GM18951 (cell line): ENCODE measurements around the gene ZMYND19.
"Not testable (repeated sequence)": the region's sequence is repeated elsewhere in the genome, so short reads cannot be mapped to it uniquely, and the experiment has no call there.

Experiments used
- POLR2A ChIP-seq: IDR thresholded peaks from 4 replicates; pipeline ENCODE4 v1.6.1; 2011; ENCODE audit warnings: mild to moderate bottlenecking; ENCODE audit not compliant: insufficient read length, insufficient read depth; ENCODE audit errors: extremely low read depth
- in situ Hi-C: fragments of 300-500 bp; cut with MboI; formaldehyde crosslinking; loops from one replicate; pipeline ENCODE4 v1.12.0; 2022; ENCODE audit warnings: low sequenced_read_pairs, mixed read lengths, inconsistent platforms; ENCODE audit not compliant: unreplicated experiment

Gene ZMYND19

DNA sequence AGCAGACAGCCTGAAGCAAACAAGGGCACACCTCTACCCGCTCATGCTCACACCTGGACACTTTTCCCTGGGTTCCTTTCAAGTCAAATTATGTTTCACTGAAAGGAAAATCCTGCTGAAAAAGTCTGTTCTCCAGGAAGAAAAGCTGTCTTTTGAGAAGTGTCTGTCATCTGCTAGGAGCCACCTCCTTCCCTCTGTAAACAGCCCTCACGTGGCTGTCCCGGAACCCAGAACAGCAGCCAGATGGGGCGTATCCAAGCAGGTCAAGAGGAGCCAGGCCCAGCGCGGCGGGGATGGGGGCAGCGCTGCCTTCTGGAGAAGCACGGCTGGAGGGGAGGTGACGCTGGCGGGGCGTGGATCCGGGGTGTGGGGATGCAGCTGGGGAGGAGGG is 40.1 kb downstream of the ZMYND19 start, which contains the start of gene PNPLA7:
Gene PNPLA7, minus strand, starts transcription at position 172 of the 391 bp plus-strand sequence. CDS start 205 bp downstream, outside the sequence.
- in situ Hi-C loops = no loop called here
- TF ChIP-seq POLR2A = no peak

DNA sequence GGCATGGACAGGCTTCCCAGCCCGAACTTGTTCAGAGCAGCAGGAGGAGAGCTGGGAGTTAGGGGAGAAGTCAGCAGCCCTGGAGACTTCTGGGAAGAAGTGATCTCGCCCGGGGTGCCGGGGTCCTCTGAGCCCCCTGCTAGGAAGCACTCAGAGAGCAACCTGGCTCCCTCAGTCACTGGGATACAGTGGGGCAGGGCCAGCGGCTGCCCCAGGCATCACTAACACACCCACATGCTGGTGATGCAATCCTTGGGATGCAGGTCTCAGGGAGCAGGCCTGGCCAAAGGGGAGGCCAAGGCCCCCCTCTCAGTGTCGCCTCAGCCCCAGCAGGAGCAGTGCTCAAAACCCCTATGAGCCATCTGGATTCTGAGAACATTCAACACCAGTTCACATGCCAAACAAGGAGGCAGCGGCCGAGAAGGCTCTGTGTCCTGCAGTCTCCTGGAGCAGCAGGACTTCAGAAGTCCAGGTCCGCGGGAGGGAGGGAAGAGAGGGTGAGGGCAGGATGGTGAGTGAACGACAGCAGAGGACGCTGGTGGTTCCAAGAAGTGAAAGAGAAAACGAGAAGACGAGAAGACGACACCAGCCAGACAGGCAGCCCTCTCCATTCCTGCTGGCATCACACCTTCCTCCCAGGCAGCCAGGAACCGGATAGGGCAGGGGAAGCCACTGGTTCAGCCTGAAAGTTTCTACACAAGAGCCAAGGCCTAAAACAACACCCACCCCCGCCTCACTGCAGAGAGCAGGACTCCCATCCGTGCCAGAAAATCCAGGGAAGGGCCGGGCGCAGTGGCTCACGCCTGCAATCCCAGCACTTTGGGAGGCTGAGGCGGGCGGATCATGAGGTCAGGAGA is 42.4 kb downstream of the ZMYND19 start:
- in situ Hi-C loops = no loop called here
- no peak for TF ChIP-seq POLR2A

DNA sequence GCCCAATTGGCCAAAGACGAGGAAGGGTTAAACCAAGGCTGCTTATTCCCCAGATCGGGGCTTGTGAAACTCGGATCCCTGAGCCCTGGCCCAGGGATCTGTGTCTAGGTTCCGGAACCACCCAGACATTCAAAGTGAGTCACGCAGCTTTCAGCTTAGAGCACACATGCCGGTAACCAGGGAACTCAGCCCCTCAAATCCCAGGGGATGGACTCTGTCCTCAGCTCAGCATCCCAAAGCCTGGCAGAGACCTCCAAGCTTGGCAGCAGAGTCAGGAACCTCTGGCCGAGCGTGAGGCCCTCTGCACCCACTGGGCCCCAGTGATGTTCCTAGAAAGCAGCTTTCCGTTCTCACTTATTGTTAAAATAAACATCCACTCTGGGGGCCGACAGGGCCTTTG is 45.2 kb downstream of the ZMYND19 start:
- TF ChIP-seq POLR2A = no peak
- in situ Hi-C loops = no loop called here

DNA sequence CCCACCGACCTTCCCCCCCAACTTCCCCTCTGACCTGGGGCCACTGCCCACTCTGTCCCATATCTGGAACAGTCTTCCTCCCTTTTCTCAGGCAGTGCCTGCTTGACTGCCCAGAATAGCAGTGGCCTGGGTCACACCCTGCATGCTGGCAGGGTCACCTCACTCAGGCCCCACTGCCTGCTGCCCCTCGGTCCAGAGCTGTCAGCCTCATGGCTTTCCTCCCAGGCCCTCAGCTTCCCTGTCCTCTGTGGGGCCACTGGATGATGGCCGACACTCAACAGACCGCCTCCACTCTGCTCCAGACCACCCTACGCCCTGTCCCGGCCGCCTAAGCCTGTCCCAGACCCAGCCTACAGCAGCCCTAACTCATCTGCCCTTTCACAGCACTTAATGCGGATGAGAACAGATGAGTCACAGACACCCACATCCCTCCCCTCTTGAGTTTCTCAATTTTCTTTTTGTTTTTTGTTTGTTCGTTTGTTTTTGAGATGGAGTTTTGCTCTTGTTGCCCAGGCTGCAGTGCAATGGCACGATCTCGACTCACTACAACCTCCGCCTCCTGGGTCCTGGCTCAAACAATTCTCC is 46.0 kb downstream of the ZMYND19 start:
- no peak for TF ChIP-seq POLR2A
- in situ Hi-C loops = no loop called here

DNA sequence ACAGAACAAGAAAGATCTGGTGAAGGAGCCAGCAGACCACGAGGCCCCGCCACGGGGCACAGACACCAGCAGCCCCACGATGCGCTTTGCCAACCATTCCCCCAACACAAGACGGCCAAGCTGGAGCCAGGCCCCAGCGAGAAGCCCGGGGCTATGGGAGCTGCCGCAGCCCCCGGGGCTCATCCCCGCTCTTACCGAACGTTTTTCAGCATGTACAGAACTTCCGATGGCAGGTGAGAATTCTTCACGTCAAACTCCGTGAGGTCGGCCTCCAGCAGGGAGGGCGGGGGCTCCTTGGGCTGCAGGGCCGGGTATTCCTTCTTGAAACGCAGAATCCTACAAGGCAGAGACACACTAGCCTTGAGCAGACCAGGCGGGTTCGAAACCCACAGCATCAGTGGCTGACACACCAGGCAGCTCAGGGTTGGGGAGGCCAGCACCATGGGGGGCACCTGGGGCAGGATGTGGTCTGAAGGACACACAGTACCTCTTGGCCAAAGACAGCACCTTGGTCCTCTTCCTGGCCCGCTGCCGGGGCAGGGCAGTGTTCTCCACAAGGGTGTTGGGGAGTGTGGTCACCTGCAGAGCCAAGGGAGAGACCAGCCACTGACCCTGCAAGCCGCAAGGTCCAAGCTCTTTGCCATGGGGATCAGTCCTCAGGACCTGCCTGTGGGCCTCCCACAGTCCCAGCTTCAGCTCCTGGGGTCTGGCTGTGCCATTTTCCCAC is 46.9 kb downstream of the ZMYND19 start:
- in situ Hi-C loops = no loop called here
- no peak for TF ChIP-seq POLR2A

DNA sequence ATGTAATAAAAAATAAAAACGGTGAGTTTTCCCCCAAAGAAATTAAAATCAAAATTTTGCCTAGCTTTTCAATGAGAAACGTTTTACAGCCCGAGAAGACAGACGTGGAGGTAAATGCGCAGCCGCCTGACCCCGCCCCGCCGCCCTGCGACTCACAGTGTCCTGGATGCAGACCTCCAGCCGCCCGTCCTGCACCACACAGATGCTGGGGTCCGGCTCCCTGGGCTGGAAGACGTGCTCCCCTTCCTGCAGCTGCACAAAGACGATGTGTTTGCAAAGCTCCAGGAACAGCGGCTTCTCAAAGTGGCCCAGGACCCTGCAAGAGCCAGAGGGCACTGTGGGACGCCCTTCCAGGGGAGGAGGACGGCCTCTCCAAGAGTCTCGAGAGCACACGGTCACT is 47.8 kb downstream of the ZMYND19 start:
- no peak for TF ChIP-seq POLR2A
- in situ Hi-C loops = no loop called here

DNA sequence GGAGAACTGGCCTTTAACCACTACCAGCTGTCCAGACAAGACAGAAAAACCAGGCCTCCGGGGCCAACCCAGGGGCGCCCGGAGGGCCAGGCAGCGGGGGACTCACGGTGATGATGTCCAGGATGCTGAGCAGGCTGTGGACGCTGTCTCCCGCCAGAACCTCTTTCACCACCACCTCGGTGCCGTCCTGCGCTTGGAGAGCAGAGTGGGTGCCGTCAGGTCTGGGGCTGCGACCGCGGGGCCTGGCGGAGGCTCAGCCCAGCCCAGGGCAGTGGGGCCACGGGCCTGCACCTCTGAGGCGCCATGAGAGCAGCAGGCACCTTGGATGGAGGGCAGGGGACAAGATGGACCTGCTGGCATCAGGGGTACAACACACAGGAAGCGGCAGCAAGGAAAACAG is 49.8 kb downstream of the ZMYND19 start:
- in situ Hi-C loops = no loop called here

DNA sequence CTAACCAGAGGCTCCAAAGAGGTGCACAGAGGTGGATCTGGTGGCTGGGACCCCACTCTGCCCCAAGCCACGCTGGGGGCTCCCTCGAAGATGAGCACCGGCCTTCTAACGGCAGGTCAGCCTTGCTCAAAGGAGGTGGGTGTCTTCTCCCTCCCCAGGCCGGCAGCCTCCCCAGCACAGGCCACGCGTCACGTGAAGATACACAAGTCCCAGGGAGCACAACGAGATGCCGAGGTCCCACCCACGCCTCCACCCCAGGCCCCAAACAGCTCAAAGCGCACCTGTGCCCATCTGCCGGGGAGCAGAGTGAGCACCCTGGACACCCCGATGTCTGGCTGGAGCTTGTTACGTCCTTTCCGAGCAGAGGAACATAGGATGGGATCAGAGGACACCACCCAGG is 52.3 kb downstream of the ZMYND19 start:
- in situ Hi-C loops = no loop called here
- TF ChIP-seq POLR2A = no peak

More for the DNA sequence above, 49.8 kb downstream of the ZMYND19 start:
- TF ChIP-seq POLR2A = no peak

DNA sequence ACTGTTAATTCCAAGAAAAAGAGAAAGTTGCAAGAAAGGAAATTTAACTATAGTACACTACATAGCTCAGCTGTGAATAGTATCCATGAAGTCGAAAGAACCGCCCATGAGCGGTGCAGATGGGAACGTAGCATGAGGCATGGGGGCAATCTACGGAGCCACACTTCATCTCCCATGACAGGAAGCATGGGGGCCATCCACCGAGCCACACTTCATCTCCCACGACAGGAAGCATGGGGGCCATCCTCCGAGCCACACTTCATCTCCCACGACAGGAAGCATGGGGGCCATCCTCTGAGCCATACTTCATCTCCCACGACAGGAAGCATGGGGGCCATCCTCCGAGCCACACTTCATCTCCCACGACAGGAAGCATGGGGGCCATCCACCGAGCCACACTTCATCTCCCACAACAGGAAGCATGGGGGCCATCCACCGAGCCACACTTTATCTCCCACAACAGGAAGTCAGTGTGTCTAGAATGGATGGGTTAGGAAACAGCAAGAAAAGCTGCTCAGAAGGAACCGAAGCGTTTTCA is 53.6 kb downstream of the ZMYND19 start:
- in situ Hi-C loops = not testable (repeated sequence)

DNA sequence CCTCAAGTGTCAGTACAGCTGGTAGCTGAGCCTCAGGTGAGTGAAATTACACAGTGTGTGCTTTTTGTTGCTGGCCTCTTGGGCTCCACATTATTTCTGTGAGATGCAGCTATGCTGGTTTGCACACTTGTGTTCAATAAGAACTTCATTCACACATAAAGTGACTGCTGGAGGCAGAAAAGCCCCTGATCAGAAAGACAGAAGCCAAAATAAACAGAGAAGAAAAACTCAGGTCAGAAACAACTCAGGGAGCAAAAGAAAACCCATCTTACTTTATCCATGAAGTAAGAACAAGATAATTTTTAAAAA is 55.2 kb downstream of the ZMYND19 start:
- TF ChIP-seq POLR2A = no peak
- in situ Hi-C loops = no loop called here

DNA sequence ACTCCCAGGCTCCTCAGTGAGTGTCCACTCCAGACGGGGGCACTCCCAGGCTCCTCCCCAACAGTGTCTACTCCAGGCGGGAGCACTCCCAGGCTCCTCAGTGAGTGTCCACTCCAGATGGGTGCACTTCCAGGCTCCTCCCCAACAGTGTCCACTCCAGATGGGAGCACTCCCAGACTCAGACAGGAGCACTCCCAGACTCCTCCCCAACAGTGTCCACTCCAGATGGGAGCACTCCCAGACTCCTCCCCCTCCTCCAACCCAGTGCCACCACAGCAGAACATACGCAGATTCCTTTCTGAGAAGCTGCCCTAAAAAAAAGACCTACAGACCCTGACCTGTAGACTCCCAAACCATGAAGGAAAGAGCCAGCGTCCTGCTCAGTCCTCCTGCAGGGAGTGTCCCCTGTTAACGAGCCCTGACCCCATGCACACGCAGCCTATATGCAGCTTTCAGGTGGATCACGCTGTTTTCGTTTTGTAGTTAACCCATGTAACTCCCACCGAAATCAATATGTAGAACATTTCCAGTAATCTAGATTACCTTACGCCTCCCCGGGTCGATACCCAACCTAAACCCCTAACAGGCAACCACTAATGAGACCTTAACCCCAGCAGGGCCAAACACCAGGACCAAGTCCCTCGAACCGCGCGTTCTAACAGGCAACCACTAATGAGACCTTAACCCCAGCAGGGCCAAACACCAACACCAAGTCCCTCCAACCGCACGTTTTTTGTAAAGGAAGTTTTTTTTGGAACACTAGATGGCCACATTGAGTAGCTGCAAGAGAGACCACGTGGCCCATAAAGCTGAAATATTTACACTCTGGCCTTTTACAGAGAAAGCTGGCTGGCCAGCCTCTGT is 55.8 kb downstream of the ZMYND19 start:
- no peak for TF ChIP-seq POLR2A
- in situ Hi-C loops = no loop called here

DNA sequence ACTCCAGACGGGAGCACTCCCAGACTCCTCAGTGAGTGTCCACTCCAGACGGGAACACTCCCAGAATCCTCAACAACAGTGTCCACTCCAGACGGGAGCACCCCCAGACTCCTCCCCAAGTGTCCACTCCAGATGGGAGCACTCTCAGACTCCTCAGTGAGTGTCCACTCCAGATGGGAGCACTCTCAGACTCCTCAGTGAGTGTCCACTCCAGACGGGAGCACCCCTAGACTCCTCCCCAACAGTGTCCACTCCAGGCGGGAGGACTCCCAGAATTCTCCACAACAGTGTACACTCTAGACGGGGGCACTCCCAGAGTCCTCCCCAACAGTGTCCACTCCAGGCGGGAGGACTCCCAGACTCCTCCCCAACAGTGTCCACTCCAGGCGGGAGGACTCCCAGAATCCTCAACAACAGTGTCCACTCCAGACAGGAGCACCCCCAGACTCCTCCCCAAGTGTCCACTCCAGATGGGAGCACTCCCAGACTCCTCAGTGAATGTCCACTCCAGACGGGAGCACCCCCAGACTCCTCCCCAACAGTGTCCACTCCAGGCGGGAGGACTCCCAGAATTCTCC is 57.3 kb downstream of the ZMYND19 start:
- in situ Hi-C loops = not testable (repeated sequence)
